NB4 (cell line): ENCODE measurements around the gene WDR62.

Experiments
- DNase-seq: peaks from one replicate; pipeline ENCODE4 v3.0.0; 2010; ENCODE audit warnings: low read depth
- H3K4me3 ChIP-seq: one replicate; pipeline ENCODE4 v1.5.1; 2011; ENCODE audit warnings: mild to moderate bottlenecking, low read depth, low read length, moderate library complexity
- MAX ChIP-seq: IDR thresholded peaks from 2 replicates; pipeline ENCODE4 v1.6.1; 2011; ENCODE audit warnings: low read depth, low read length
- MYC ChIP-seq: IDR thresholded peaks from 2 replicates; pipeline ENCODE4 v1.6.1; 2011; ENCODE audit warnings: low read depth, low read length
- POLR2A ChIP-seq: IDR thresholded peaks from 2 replicates; pipeline ENCODE4 v1.6.1; 2011; ENCODE audit warnings: mild to moderate bottlenecking; ENCODE audit not compliant: insufficient read length; ENCODE audit errors: extremely low read depth
- TF ChIP-seq, protein P1 (sequence below): IDR thresholded peaks from one replicate; pipeline ENCODE4 v1.5.1; 2012; ENCODE audit warnings: low read depth, low read length

Gene WDR62

DNA sequence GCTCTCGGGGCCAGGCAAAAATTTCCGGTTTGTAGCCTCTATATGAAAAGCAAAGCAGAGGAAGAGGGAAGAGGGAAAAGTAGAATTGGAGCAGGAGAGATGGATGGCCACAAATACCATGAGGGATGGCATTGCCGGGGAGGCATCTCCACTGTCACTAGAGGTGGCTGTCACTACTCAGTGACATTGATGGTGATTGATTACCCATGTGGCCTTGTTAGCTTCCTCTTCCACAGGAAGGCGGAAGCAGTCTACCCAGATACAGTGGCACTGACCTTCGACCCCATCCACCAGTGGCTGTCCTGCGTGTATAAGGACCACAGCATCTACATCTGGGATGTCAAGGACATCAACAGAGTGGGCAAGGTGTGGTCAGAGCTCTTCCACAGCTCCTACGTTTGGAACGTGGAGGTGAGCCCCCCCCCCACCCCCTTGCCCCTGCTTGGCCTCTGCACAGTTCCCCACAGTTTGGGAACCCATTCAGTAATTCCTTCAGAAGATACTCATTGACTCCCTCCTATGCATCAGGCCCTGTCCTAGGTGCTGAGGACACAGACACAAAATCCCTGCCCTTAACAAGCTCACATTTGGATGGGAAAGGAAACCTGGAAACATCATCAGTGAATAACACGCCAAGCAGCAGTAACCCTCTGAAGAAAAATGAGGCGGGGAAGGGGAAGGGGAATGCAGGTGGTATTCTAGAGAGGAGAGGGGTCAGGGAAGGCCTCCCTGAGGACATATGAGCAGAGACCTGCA is 18.6 kb downstream of the WDR62 start:
- no peak for DNase-seq
- TF ChIP-seq MAX (no peak), MYC (no peak), POLR2A (no peak)
- TF ChIP-seq, protein P1, sequence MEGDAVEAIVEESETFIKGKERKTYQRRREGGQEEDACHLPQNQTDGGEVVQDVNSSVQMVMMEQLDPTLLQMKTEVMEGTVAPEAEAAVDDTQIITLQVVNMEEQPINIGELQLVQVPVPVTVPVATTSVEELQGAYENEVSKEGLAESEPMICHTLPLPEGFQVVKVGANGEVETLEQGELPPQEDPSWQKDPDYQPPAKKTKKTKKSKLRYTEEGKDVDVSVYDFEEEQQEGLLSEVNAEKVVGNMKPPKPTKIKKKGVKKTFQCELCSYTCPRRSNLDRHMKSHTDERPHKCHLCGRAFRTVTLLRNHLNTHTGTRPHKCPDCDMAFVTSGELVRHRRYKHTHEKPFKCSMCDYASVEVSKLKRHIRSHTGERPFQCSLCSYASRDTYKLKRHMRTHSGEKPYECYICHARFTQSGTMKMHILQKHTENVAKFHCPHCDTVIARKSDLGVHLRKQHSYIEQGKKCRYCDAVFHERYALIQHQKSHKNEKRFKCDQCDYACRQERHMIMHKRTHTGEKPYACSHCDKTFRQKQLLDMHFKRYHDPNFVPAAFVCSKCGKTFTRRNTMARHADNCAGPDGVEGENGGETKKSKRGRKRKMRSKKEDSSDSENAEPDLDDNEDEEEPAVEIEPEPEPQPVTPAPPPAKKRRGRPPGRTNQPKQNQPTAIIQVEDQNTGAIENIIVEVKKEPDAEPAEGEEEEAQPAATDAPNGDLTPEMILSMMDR: no peak
- H3K4me3 ChIP-seq: no peak overlapping the region

GRCh38 chr19:36079389-36079945 is 24.8 kb downstream of the WDR62 start:
- no peak overlapping the region for H3K4me3 ChIP-seq
- DNase-seq: no peak
- TF ChIP-seq MAX: no peak
- TF ChIP-seq POLR2A: no peak
- TF ChIP-seq, protein P1: no peak
- no peak for TF ChIP-seq MYC

DNA sequence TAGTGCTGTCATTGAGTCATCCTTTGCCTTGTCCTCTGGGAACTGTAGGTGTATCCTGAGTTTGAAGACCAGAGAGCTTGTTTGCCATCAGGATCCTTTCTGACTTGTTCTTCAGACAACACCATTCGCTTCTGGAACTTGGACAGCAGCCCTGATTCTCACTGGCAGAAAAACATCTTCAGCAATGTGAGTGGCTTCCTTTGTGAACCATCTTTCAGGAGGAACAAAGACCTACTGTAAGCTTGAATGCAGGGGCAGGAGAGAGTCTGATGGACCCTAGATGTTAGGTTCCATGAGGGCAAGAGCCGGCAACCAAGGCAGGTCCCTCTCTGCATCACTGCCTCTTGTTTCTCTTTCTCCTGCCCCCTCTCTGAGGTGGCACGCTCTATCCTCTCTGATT is 26.7 kb downstream of the WDR62 start:
- no peak overlapping the region for H3K4me3 ChIP-seq
- no peak for DNase-seq
- TF ChIP-seq MAX (no peak), POLR2A (no peak)
- TF ChIP-seq, protein P1: no peak

DNA sequence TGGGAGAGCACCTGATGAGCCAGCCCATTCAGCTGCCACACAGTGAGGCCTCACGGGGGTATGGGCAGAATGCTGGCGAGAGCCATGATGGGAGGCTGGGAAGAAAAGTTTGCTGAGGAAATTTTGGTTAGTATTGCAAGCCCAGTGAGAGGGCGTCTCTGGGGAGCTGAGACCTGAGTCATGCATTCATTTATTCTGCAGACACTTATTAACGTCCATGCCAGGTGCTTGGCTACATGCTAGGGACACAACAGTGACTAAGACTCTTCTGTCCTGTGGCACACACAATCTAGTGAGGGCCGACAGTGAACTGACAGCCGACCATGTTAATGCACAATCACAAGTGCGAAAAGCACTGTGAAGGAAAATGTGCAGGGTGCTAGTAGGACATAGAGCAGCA is 27.2 kb downstream of the WDR62 start:
- TF ChIP-seq POLR2A: no peak
- no peak for TF ChIP-seq MYC
- TF ChIP-seq, protein P1: no peak
- TF ChIP-seq MAX: no peak
- no peak overlapping the region for H3K4me3 ChIP-seq
- DNase-seq: no peak

- no peak for DNase-seq
- no peak overlapping the region for H3K4me3 ChIP-seq
- TF ChIP-seq MYC: no peak
Measured at GRCh38 chr19:36082916-36083315, 28.2 kb downstream of the WDR62 start.

- DNase-seq: no peak
- no peak for TF ChIP-seq POLR2A
- TF ChIP-seq, protein P1: no peak
- TF ChIP-seq MAX: no peak
- no peak for TF ChIP-seq MYC
- no peak overlapping the region for H3K4me3 ChIP-seq
Measured at GRCh38 chr19:36084231-36085009, 29.7 kb downstream of the WDR62 start.
